Suprapubic skin (tissue), 4 donors: Measurements from ENCODE around the gene DSCAML1. TPM values are rescaled to one million over a fixed set of nuclear protein-coding genes. Genes with fewer than 3 reads are reported as not detected.

ENCODE experiments used
- DNase-seq, 2 donors: peaks; one replicate each; pipeline ENCODE4 v3.0.0-alpha.2; 2019; ENCODE audit warnings: low spot score in 2 of 2
- H3K27ac ChIP-seq: fragments of 200-600 bp; sonication (generic); one replicate; pipeline ENCODE4 v1.5.1; 2019
- H3K27me3 ChIP-seq: fragments of 200-600 bp; sonication (generic); one replicate; pipeline ENCODE4 v1.5.1; 2019
- H3K36me3 ChIP-seq: fragments of 200-600 bp; sonication (generic); one replicate; pipeline ENCODE4 v1.5.1; 2019
- H3K4me1 ChIP-seq: fragments of 200-600 bp; sonication (generic); one replicate; pipeline ENCODE4 v1.5.1; 2019
- H3K4me3 ChIP-seq: fragments of 200-600 bp; sonication (generic); one replicate; pipeline ENCODE4 v1.5.1; 2019; ENCODE audit warnings: mild to moderate bottlenecking
- H3K9me3 ChIP-seq: fragments of 200-600 bp; sonication (generic); one replicate; pipeline ENCODE4 v1.5.1; 2019
- CTCF ChIP-seq, 2 donors: fragments of 200-600 bp in 1 of 2; fragments of 450-650 bp in 1 of 2; sonication (generic) in 1 of 2; IDR thresholded peaks; one replicate each; pipeline ENCODE4 v1.5.1; 2016 to 2019; ENCODE audit warnings: antibody characterized with exemption in 2 of 2, mild to moderate bottlenecking in 1 of 2, moderate library complexity in 1 of 2
- EP300 ChIP-seq: sonication (generic); formaldehyde crosslinking; IDR thresholded peaks from one replicate; pipeline ENCODE4 v1.6.1; 2017; ENCODE audit warnings: antibody characterized with exemption
- POLR2A ChIP-seq, 2 donors: fragments of 450-650 bp; IDR thresholded peaks; one replicate each; pipeline ENCODE4 v1.6.1; 2017; ENCODE audit warnings: antibody characterized with exemption in 2 of 2, mild to moderate bottlenecking in 2 of 2, moderate library complexity in 2 of 2
- POLR2AphosphoS5 ChIP-seq, 3 donors: sonication (generic); formaldehyde crosslinking; IDR thresholded peaks; one replicate each; pipeline ENCODE4 v1.6.1; 2017; ENCODE audit warnings: antibody characterized with exemption in 3 of 3
- WGBS: methylation state at CpG from one replicate; pipeline ENCODE4 v1.1.5; 2018; 5-methylcytosine and 5-hydroxymethylcytosine counted together
- total RNA-seq, 4 donors: library from RNA; depleted of rRNA; stranded (reverse); fragments of >200 nt; gene quantifications; one replicate each; pipeline ENCODE4 v1.1.0, GENCODE V29; 2016

The DSCAML1 gene
- total RNA-seq, 4 donors from 2014 or later, result 0.11 to 0.24 (median 0.21) TPM; not detected in 1

GRCh38 chr11:117551761-117552343, 245.2 kb downstream of the DSCAML1 start:
- Histone ChIP-seq H3K4me3 (no peak overlapping the region), H3K9me3 (no peaks in the 10 kb centered on the region), H3K27ac (no peak overlapping the region), H3K27me3 (peaks cover 15% of the 10 kb centered on the region), H3K36me3 (no peaks in the 10 kb centered on the region), H3K4me1 (no peaks in the 10 kb centered on the region)
- WGBS, result 79% methylated on average over 12 of the region's 12 CpGs
- DNase-seq, result no peak
- TF ChIP-seq POLR2AphosphoS5 (IDR thresholded peaks at IDR 0.05) (no peak), POLR2A (IDR thresholded peaks at IDR 0.05) (no peak), EP300 (no peak), CTCF (IDR thresholded peaks at IDR 0.05) (no peak)

GRCh38 chr11:117550466-117550865, 246.6 kb downstream of the DSCAML1 start:
- Histone ChIP-seq H3K27ac (no peak overlapping the region), H3K4me3 (no peak overlapping the region), H3K4me1 (no peaks in the 10 kb centered on the region), H3K9me3 (no peaks in the 10 kb centered on the region), H3K36me3 (no peaks in the 10 kb centered on the region), H3K27me3 (peaks cover 13% of the 10 kb centered on the region)
- WGBS, result 92% methylated on average over 7 of the region's 7 CpGs
- no peak for TF ChIP-seq EP300
- no peak for TF ChIP-seq POLR2AphosphoS5 (IDR thresholded peaks at IDR 0.05)
- no peak for TF ChIP-seq POLR2A (IDR thresholded peaks at IDR 0.05)
- no peak for TF ChIP-seq CTCF (IDR thresholded peaks at IDR 0.05)
- no peak for DNase-seq

GRCh38 chr11:117549417-117549816, 247.6 kb downstream of the DSCAML1 start:
- no peak for DNase-seq
- no peak overlapping the region for H3K4me3 ChIP-seq
- WGBS, result 93% methylated on average over 9 of the region's 9 CpGs
- H3K36me3 ChIP-seq, result no peaks in the 10 kb centered on the region
- H3K4me1 ChIP-seq, result no peaks in the 10 kb centered on the region
- no peaks in the 10 kb centered on the region for H3K9me3 ChIP-seq
- H3K27ac ChIP-seq, result no peak overlapping the region
- peaks cover 13% of the 10 kb centered on the region for H3K27me3 ChIP-seq
- TF ChIP-seq EP300 (no peak), CTCF (IDR thresholded peaks at IDR 0.05) (no peak), POLR2A (IDR thresholded peaks at IDR 0.05) (no peak), POLR2AphosphoS5 (IDR thresholded peaks at IDR 0.05) (no peak)

DNA sequence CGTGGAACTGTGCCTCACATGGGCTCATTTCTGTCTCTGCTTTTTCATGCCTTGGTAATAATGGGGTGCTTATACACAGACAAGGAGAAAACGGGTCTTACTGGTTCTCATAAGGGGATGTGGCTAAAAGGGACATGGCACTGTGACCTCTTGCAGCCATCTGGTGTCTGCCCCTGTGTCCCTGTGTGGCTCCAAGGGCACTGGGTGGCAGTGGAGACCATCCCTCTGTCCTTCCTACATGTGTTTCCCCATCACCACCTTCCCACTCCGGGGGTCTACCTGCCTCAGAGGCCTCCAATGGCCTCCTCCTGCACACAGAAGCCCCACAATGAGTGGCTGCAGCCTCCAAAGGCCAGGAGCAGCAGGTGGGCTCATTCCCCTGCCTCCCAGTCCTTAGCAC, 248.1 kb downstream of the DSCAML1 start:
- no peak overlapping the region for H3K27ac ChIP-seq
- DNase-seq, result no peak
- TF ChIP-seq CTCF (IDR thresholded peaks at IDR 0.05) (no peak), POLR2AphosphoS5 (IDR thresholded peaks at IDR 0.05) (no peak), EP300 (no peak), POLR2A (IDR thresholded peaks at IDR 0.05) (no peak)
- H3K4me1 ChIP-seq, result no peaks in the 10 kb centered on the region
- WGBS, result 92% methylated on average over 2 of the region's 3 CpGs
- no peaks in the 10 kb centered on the region for H3K36me3 ChIP-seq
- peaks cover 13% of the 10 kb centered on the region for H3K27me3 ChIP-seq
- H3K4me3 ChIP-seq, result no peak overlapping the region
- no peaks in the 10 kb centered on the region for H3K9me3 ChIP-seq

- no peaks in the 10 kb centered on the region for H3K9me3 ChIP-seq
- no peak for DNase-seq
- H3K27me3 ChIP-seq, result peaks cover 13% of the 10 kb centered on the region
- 79% methylated on average over 7 of the region's 7 CpGs for WGBS
- no peak overlapping the region for H3K4me3 ChIP-seq
- H3K27ac ChIP-seq, result no peak overlapping the region
- H3K4me1 ChIP-seq, result no peaks in the 10 kb centered on the region
- TF ChIP-seq POLR2AphosphoS5 (IDR thresholded peaks at IDR 0.05), result no peak
- TF ChIP-seq CTCF (IDR thresholded peaks at IDR 0.05), result no peak
- TF ChIP-seq EP300, result no peak
- no peak for TF ChIP-seq POLR2A (IDR thresholded peaks at IDR 0.05)
- H3K36me3 ChIP-seq, result no peaks in the 10 kb centered on the region
These were observed 249.1 kb downstream of the DSCAML1 start for GRCh38 chr11:117547946-117548345.
